Stomach (tissue), 9 donors: ENCODE measurements around the gene RUNX1. TPM values are rescaled to one million over a fixed set of nuclear protein-coding genes. Genes with fewer than 3 reads are reported as not detected.

Experiments used
- DNase-seq, 2 donors: peaks; one replicate each; pipeline versions ENCODE4 v3.0.0 to v3.0.0-alpha.2; 2013 to 2019
- H3K27ac ChIP-seq, 5 donors: fragments of 200-600 bp in 4 of 5; sonication (generic) in 4 of 5; one replicate each; pipeline ENCODE4 v1.5.1; 2013 to 2019; ENCODE audit warnings: mild to moderate bottlenecking in 1 of 5, moderate library complexity in 1 of 5
- H3K27me3 ChIP-seq, 3 donors: fragments of 200-600 bp; sonication (generic); one replicate each; pipeline ENCODE4 v1.5.1; 2017 to 2019; ENCODE audit warnings: mixed run types in 1 of 3
- H3K36me3 ChIP-seq, 4 donors: fragments of 200-600 bp; sonication (generic); 1 replicate in 3 of 4; 2 replicates in 1 of 4; pipeline ENCODE4 v1.5.1; 2016 to 2019
- H3K4me1 ChIP-seq, 4 donors: fragments of 200-600 bp; sonication (generic); one replicate each; pipeline ENCODE4 v1.5.1; 2016 to 2019
- H3K4me3 ChIP-seq, 4 donors: fragments of 200-600 bp; sonication (generic) in 3 of 4; one replicate each; pipeline ENCODE4 v1.5.1; 2016 to 2019; ENCODE audit warnings: mild to moderate bottlenecking in 1 of 4
- H3K9me3 ChIP-seq, 4 donors: fragments of 200-600 bp; sonication (generic); one replicate each; pipeline ENCODE4 v1.5.1; 2016 to 2019
- EP300 ChIP-seq: sonication (generic); formaldehyde crosslinking; IDR thresholded peaks from one replicate; pipeline ENCODE4 v1.6.1; 2017; ENCODE audit warnings: antibody characterized with exemption
- POLR2A ChIP-seq, 4 donors: fragments of 450-650 bp; IDR thresholded peaks; one replicate each; pipeline ENCODE4 v1.6.1; 2016; ENCODE audit warnings: antibody characterized with exemption in 4 of 4, control low read depth in 2 of 4, mild to moderate bottlenecking in 1 of 4, moderate library complexity in 1 of 4
- POLR2AphosphoS5 ChIP-seq, 3 donors: sonication (generic); formaldehyde crosslinking; IDR thresholded peaks; one replicate each; pipeline ENCODE4 v1.6.1; 2016; ENCODE audit warnings: antibody characterized with exemption in 3 of 3
- WGBS, 5 donors: extraction: QIAGEN DNeasy Blood & Tissue Kit in 3 of 5; methylation state at CpG; one replicate each; pipeline versions ENCODE4 v1.1.5 to v1.1.7; 2013 to 2018; 5-methylcytosine and 5-hydroxymethylcytosine counted together
- intact Hi-C: fragments of 100-400 bp; cut with DNase I; formaldehyde crosslinking; loops from one replicate; pipeline ENCODE4 v1.15.1; 2023; ENCODE audit warnings: low total_unique reads
- polyA plus RNA-seq, 3 donors: library from polyadenylated mRNA; stranded (reverse); fragments of 200-250 nt; gene quantifications; one replicate each; pipeline ENCODE4 v1.2.3, GENCODE V29; 2013
- total RNA-seq, 5 donors: library from RNA; depleted of rRNA; stranded (reverse); fragments of >200 nt; gene quantifications; one replicate each; pipeline versions ENCODE4 v1.1.0 to v1.2.3, GENCODE V29; 2014 to 2016
- TF ChIP-seq, protein P1 (sequence below), 7 experiments: fragments of 450-650 bp in 4 of 7; fragments of 200-600 bp in 3 of 7; sonication (generic) in 3 of 7; IDR thresholded peaks; one replicate each; pipeline ENCODE4 v1.5.1; 2016 to 2019; ENCODE audit warnings: antibody characterized with exemption in 7 of 7, control low read depth in 2 of 7, mild to moderate bottlenecking in 1 of 7
- donor health status: healthy with polysubstance abuse.
- donor health status: Bipolar disorder and iron deficiency.
- donor health status: healthy.

The RUNX1 gene
- total and polyA plus RNA-seq, 8 donors: 8.0 to 213 (median 40.0) TPM

DNA sequence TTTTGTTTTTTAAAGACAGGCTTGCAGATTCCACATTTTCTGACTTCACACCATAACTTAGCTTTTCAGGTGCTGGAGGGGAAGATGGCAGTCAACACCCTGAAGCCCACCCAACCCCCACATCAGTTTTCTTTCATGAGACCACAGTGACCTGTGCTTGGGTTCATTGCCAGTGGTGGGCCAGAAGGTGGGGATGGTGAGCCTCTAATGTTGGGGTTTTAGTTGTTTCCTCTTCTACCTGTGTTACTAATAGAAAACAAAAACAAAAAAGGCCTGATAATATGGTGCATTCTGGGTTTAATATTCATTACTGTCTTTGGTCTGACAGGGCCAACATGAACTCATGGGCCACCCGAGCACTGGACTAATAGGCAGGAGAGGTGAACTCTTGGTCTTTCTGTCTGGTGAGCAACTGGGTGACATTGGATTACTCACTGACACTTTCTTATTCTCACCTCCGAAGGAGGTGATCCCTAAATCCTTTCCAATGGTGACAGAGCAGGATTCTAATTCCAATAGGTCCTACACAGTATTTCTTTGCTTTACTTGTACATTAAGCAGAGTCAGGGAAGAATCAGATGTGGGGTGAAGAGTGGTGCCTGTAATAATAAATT, 247.5 kb downstream of the RUNX1 start:
- 35 to 65% (median 50%) methylated on average over 2 of the region's 2 CpGs for WGBS, 5 donors
- Histone ChIP-seq H3K4me1 (peaks cover 16 to 56% (median 32%) of the 10 kb centered on the region in 4 donors), H3K4me3 (no peak overlapping the region), H3K27ac (peak overlapping the region; percentile 4 to 55 (median 31)), H3K27me3 (no peaks in the 10 kb centered on the region), H3K9me3 (peaks cover 0 to 3% (median 0%) of the 10 kb centered on the region in 4 donors), H3K36me3 (peaks cover 8 to 35% (median 19%) of the 10 kb centered on the region in 4 donors)
- TF ChIP-seq, protein P1, sequence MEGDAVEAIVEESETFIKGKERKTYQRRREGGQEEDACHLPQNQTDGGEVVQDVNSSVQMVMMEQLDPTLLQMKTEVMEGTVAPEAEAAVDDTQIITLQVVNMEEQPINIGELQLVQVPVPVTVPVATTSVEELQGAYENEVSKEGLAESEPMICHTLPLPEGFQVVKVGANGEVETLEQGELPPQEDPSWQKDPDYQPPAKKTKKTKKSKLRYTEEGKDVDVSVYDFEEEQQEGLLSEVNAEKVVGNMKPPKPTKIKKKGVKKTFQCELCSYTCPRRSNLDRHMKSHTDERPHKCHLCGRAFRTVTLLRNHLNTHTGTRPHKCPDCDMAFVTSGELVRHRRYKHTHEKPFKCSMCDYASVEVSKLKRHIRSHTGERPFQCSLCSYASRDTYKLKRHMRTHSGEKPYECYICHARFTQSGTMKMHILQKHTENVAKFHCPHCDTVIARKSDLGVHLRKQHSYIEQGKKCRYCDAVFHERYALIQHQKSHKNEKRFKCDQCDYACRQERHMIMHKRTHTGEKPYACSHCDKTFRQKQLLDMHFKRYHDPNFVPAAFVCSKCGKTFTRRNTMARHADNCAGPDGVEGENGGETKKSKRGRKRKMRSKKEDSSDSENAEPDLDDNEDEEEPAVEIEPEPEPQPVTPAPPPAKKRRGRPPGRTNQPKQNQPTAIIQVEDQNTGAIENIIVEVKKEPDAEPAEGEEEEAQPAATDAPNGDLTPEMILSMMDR (IDR thresholded peaks at IDR 0.05): peak in 2 of 7 experiments; percentile 13 to 27
- TF ChIP-seq POLR2A (IDR thresholded peaks at IDR 0.05): no peak
- no peak for DNase-seq
- intact Hi-C loops: no loop called here

DNA sequence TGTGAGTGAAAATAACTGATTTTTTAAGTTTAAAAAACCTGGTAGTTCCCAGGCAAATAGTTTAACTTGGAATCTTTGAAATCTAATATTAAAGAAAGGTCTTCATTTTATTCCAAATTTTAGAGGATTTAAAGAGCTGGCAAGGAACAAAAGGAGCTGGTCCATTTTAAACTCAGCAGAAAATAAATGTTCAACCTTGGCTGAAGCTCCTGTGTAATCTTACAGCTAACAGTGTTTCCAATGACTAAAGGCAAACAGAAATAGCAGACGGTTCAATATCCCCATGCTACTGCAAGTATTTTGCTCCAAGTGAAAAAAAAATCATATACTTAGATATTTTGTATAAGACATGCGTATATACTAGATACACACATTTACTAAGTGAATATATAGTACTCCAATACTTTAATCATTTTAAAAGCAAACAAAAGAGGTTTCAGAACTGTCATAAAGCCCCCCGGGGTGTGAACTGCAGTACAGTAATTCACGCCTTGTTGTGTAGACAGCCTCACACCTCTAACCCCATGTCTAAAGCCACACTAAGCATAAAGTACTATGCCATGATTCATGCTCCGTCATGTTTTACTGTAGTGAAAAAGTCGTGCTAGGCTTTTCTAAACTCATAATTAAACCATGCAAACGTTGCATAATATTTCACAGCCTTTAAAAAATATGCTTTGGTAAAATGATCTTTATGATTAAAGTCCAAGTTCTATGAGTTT, 248.1 kb downstream of the RUNX1 start:
- WGBS, 5 donors: 35 to 52% (median 40%) methylated on average over 7 of the region's 7 CpGs
- peak overlapping the region in 3 of 5 donors; percentile 4 to 55 (median 47) for H3K27ac ChIP-seq

DNA sequence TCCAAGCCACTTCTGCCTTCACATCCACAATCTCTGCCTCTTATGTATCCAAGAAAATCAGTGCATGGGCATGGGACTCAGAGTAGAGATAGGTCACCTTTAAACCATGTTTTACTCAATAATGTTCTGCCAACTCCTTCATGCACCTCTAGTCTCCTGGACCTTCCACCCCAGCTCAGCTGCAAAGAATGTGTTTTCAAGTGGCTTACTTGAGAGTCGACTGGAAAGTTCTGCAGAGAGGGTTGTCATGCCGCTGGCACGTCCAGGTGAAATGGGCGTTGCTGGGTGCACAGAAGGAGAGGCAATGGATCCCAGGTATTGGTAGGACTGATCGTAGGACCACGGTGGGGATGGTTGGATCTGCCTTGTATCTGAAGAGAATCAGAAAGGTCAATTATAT, 250.0 kb downstream of the RUNX1 start:
- no peak for DNase-seq
- 95 to 99% (median 97%) methylated on average over 6 of the region's 6 CpGs for WGBS, 5 donors
- peaks cover 39 to 74% (median 55%) of the 10 kb centered on the region in 4 donors for H3K4me1 ChIP-seq
- TF ChIP-seq, protein P1 (IDR thresholded peaks at IDR 0.05): no peak
- TF ChIP-seq EP300 (no peak), POLR2AphosphoS5 (IDR thresholded peaks at IDR 0.05) (no peak), POLR2A (IDR thresholded peaks at IDR 0.05) (no peak)
- no peaks in the 10 kb centered on the region for H3K27me3 ChIP-seq
- no peak overlapping the region for H3K27ac ChIP-seq
- peaks cover 8 to 52% (median 27%) of the 10 kb centered on the region in 4 donors for H3K36me3 ChIP-seq
- H3K4me3 ChIP-seq: no peak overlapping the region
- intact Hi-C loops: no loop called here
- no peaks in the 10 kb centered on the region for H3K9me3 ChIP-seq

More for the DNA sequence above, 248.1 kb downstream of the RUNX1 start:
- H3K27me3 ChIP-seq: no peaks in the 10 kb centered on the region
- H3K4me1 ChIP-seq: peaks cover 23 to 63% (median 39%) of the 10 kb centered on the region in 4 donors
- no peak for TF ChIP-seq POLR2AphosphoS5 (IDR thresholded peaks at IDR 0.05)
- TF ChIP-seq, protein P1 (IDR thresholded peaks at IDR 0.05): no peak
- no peak for TF ChIP-seq POLR2A (IDR thresholded peaks at IDR 0.05)
- TF ChIP-seq EP300: no peak
- DNase-seq: peak in 1 of 2 donors; percentile 59
- H3K4me3 ChIP-seq: no peak overlapping the region
- H3K36me3 ChIP-seq: peaks cover 8 to 42% (median 22%) of the 10 kb centered on the region in 4 donors
- intact Hi-C loops: no loop called here
- H3K9me3 ChIP-seq: no peaks in the 10 kb centered on the region

DNA sequence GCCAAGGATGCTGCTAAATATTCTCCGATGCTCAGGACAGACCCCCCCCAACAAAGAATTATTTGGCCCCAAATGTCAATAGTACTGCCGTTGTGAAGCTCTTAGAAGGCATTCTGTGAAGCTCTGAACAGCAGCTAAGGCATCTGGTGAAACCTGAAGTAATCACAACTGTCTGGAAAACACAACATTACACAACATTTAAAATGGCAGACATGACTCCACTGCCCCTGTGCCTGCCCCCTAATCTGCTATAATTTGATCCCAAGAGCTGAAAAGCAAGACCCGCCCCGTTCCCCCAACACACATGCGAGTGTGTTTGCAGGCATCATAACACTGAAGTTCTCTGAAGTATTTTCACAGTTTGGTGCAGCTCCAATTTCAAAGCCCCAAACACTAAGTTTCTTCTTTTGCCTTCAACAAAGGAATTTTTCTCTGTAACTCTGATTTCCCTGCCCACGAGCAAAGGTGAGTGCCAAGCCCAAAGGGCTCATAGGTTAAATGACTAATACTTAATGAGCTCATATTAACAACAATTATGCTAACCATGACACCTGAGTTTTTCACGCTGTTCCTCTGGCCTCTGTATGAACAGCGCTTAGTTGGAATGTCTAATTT, 251.1 kb downstream of the RUNX1 start:
- Histone ChIP-seq H3K36me3 (peaks cover 8 to 57% (median 27%) of the 10 kb centered on the region in 4 donors), H3K4me1 (peaks cover 43 to 77% (median 55%) of the 10 kb centered on the region in 4 donors), H3K27ac (peak overlapping the region in 4 of 5 donors; percentile 70 to 89 (median 77)), H3K27me3 (no peaks in the 10 kb centered on the region), H3K4me3 (no peak overlapping the region), H3K9me3 (no peaks in the 10 kb centered on the region)
- DNase-seq: no peak
- TF ChIP-seq, protein P1 (IDR thresholded peaks at IDR 0.05): no peak
- TF ChIP-seq POLR2A (IDR thresholded peaks at IDR 0.05) (no peak), POLR2AphosphoS5 (IDR thresholded peaks at IDR 0.05) (no peak), EP300 (no peak)
- intact Hi-C loops: no loop called here
- 76 to 87% (median 80%) methylated on average over 8 of the region's 8 CpGs for WGBS, 5 donors
